GM18505 (cell line): ENCODE results near the gene TANC1.

Experiments
- ATAC-seq: cut with Tn5 transposase; IDR thresholded peaks from one replicate; pipeline ENCODE4 v1.9.1; 2021; ENCODE audit not compliant: unreplicated experiment
- POLR2A ChIP-seq: IDR thresholded peaks from 4 replicates; pipeline ENCODE4 v1.6.1; 2011; ENCODE audit warnings: borderline replicate concordance; ENCODE audit not compliant: insufficient read depth, insufficient read length; ENCODE audit errors: extremely low read depth

TANC1 gene

GRCh38 chr2:159071190-159071915 lies 102.9 kb downstream of the TANC1 start:
- ATAC-seq = no peak
- no peak for TF ChIP-seq POLR2A

DNA sequence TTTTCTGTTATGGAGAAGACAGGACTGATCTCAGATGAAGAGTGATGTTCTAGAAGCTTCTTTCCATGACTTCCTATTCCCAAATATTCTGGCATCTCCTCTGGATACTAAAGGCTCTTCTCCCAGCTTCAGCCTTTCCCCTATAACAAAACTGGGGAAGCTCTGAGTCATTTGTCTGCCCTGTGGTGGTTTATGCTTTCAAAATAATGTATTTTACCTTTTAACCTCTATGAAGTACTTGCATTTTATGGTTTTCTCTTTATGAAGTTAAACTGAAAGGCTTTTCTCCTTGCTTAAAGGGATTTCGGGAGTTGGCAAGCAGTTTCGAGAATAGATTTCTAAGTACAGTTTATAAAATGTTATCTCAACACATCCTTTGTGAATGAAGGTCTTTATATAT lies 104.4 kb downstream of the TANC1 start:
- TF ChIP-seq POLR2A = no peak
- no peak for ATAC-seq

DNA sequence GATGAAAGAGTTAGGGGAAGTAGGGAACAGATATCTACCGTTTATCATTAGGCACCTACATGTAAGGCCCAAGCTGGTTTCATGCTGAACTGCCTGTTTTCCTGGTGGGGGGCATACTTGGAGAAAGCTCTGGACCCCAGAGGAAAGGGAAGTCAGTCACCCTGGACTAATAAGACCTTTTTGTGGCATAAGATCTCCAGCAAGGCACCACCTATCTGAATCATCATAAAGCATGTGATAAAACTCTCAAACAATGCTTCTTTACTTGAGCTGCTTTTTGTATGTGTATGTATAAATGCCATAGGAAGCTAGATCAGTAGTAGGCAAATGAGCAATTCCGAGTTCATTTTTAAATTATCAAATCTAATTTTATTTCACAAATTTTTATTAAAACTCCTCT lies 104.8 kb downstream of the TANC1 start:
- no peak for TF ChIP-seq POLR2A
- ATAC-seq = no peak

DNA sequence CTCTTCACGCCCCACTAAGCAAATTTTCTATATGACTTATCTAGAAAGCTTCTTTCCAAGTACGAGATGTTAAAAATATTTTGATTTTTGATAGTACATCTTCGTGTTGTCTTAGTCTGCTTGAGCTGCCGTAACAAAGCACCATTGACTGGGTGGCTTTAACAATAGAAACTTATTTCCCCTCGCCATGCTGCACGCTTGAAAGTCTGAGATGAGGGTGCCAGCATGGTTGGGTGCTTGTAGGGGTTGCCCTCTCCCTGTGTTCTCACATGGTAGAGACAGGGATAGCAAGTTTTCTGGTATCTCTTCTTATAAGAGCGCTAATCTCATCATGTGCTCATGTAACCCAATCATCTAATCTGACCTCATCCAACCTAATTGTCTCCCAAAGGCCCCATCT lies 106.2 kb downstream of the TANC1 start:
- ATAC-seq = no peak
- TF ChIP-seq POLR2A = no peak

GRCh38 chr2:159075727-159076126 lies 107.3 kb downstream of the TANC1 start:
- no peak for ATAC-seq
- no peak for TF ChIP-seq POLR2A

GRCh38 chr2:159076241-159076640 lies 107.8 kb downstream of the TANC1 start:
- ATAC-seq = no peak

GRCh38 chr2:159077869-159078268 lies 109.4 kb downstream of the TANC1 start:
- TF ChIP-seq POLR2A = no peak
- ATAC-seq = no peak

More at GRCh38 chr2:159076241-159076640, 107.8 kb downstream of the TANC1 start:
- TF ChIP-seq POLR2A = no peak

GRCh38 chr2:159078443-159078842 lies 110.0 kb downstream of the TANC1 start:
- TF ChIP-seq POLR2A = no peak
- no peak for ATAC-seq

DNA sequence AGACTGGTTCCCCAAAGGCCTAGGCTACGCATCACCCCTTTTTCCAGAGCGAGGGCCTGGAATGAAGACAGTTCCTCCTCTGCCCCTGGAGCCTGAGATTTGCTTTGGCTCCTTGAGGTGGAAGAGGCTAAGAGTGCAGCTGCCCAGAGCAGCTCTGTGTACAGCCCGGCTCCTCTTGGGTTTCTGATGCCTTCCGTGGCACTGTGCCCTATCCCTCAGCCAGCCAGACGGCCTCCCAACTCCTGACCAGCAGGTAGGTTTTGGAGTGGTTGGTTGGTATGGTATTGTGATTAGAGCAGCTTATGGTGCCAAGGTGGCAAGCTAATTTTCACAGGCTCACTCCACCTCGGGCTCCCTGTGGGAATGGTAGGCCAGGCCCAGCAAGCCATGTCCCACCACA lies 112.2 kb downstream of the TANC1 start:
- TF ChIP-seq POLR2A = no peak
- no peak for ATAC-seq

DNA sequence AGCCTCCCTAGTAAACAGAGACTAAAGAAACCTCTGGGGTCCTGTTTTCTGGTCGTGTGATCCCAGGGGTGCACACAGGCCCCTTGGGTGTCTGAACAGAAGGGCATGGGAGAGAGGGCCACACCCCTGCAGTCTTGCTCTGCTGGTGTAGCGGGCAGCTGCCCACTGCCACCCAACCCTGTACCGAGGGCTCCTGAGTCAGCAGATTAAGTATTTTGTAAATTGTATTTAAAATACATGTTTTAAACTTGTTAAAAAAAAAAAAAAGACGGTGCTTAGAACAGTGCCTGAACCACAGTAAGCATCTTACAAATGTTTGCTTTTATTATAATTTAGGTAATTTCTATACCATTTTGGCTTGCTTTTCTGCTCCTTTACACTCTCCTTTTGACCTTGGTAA lies 113.7 kb downstream of the TANC1 start:
- no peak for ATAC-seq
- TF ChIP-seq POLR2A = no peak

DNA sequence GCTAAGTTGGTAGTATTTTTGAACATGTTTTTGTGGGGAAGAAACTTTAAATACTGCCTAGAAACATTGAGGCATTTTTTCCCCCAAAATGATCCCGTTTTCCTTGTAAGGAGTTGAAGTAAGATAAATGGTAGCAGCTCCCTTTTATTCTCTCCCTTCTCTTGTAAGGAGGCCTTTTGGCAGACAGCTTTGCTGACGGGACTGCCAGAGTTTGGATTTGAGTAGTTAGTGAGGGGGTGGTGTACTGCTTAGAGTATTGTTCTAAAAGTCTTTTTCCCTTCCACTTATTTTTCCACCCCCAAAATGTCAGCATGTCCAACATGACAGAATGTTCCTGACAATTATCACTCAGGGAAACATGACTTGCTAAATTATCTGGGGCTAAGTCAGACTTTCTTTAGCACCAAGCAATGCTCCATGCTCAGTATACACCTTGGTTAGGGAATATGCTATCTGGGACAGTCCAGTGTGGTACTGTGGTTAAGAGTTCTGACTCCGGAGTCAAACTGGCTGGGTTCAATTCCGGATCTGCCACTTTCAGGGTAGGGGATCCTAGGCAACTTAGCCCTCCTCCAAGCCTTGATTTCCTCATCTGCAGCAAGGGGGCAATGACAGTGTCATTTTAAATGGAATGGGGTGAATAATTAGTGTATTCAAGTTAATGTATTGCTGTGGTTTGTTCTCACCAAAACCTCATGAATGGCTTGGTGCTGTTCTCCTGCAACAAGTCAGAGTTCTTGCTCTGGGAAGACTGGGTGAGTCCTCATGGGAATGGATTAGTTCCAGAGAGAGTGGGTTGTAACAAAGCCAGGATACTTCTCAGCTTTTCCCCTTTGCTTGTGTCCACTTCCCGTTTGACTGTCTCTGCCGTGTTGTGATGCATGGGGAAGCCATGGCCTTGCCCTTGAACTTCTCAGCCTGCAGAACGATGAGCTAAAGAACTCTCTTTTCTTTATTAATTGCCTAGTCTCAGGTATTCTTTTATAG lies 116.2 kb downstream of the TANC1 start:
- no peak for TF ChIP-seq POLR2A
- no peak for ATAC-seq

DNA sequence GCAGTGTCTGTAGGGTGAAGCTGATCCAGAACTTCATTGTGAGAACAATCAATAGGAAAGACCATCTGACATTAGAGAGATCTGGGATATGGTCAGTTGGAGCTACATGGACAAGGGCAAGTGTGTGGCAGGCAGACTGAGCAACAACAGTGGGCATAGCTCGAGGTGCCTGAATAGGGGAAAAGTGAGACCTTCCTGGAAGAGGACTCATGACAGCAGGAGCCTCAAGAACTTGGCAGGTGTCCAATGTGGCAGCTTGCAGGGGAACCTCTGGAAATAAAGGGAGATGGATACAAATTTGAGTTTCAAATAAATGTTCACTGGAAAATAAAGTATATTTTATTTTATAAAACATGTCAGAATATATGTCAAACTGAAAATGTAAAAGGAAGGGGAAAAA lies 117.9 kb downstream of the TANC1 start:
- ATAC-seq = no peak
- no peak for TF ChIP-seq POLR2A

DNA sequence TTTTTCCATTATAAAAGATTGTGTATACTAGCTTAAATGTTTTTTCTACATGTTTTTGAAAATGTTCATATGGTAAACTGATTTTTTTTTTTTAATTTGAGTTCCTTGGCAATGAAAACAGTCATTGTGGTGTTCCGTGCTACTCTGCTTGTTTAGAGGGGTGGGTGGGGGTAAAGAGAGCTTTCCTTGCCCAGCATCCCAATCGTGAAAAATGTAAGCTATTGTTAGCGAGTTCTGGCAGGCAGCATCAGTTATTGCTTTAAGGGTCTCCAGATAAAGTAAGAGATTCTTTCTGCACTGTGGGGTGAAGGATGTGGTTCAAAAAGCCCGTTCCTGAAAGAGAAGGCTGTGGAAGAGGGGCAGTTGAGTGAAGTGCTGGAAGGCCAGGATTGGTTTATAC lies 118.4 kb downstream of the TANC1 start:
- no peak for TF ChIP-seq POLR2A
- ATAC-seq = no peak

GRCh38 chr2:159088906-159089305 lies 120.5 kb downstream of the TANC1 start:
- no peak for ATAC-seq
- TF ChIP-seq POLR2A = no peak

GRCh38 chr2:159089543-159089942 lies 121.1 kb downstream of the TANC1 start:
- TF ChIP-seq POLR2A = no peak
- no peak for ATAC-seq
